Omental fat pad (tissue), 4 donors: Measurements from ENCODE around the gene FGF18. TPM values are rescaled to one million over a fixed set of nuclear protein-coding genes. Genes with fewer than 3 reads are reported as not detected.

Source experiments
- ATAC-seq: fragments of 150-250 bp; one replicate; pipeline ENCODE4 v1.9.1; 2016; ENCODE audit warnings: mild to moderate bottlenecking, moderate library complexity; ENCODE audit not compliant: low FRiP score
- DNase-seq: peaks from one replicate; pipeline ENCODE4 v3.0.0-alpha.2; 2019; ENCODE audit warnings: low spot score
- total RNA-seq, 4 donors: library from RNA; depleted of rRNA; stranded (reverse); fragments of >200 nt; gene quantifications; one replicate each; pipeline ENCODE4 v1.1.0, GENCODE V29; 2016
- TF ChIP-seq, protein P1 (sequence below), 3 donors: fragments of 450-650 bp; IDR thresholded peaks; one replicate each; pipeline ENCODE4 v1.5.1; 2016 to 2017; ENCODE audit warnings: antibody characterized with exemption in 3 of 3, mild to moderate bottlenecking in 3 of 3, moderate library complexity in 2 of 3

The FGF18 gene
- total RNA-seq, 4 donors from 2014 or later: 0.79 to 7.5 (median 2.1) TPM

DNA sequence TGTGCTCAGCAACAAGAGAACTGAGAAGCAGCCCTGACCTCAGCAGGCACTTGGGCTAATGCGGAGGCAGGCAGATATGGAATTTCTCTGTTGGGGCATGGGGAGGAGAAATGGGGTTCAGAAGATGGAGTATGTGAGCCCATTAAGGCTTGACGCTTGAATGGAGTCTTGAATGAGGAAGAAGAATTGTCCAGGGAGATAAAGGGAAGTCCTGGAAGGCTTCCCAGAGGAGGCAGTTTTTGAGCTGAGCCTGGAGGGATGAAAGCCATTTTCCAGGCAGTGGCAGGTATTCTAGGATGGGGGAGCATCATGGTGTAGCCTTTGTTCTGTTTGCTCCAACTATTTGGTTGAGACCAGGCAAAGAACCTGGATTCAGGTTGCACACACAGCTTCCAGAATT is 34.5 kb downstream of the FGF18 start:
- DNase-seq: no peak
- no peak for ATAC-seq
- TF ChIP-seq, protein P1, sequence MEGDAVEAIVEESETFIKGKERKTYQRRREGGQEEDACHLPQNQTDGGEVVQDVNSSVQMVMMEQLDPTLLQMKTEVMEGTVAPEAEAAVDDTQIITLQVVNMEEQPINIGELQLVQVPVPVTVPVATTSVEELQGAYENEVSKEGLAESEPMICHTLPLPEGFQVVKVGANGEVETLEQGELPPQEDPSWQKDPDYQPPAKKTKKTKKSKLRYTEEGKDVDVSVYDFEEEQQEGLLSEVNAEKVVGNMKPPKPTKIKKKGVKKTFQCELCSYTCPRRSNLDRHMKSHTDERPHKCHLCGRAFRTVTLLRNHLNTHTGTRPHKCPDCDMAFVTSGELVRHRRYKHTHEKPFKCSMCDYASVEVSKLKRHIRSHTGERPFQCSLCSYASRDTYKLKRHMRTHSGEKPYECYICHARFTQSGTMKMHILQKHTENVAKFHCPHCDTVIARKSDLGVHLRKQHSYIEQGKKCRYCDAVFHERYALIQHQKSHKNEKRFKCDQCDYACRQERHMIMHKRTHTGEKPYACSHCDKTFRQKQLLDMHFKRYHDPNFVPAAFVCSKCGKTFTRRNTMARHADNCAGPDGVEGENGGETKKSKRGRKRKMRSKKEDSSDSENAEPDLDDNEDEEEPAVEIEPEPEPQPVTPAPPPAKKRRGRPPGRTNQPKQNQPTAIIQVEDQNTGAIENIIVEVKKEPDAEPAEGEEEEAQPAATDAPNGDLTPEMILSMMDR (IDR thresholded peaks at IDR 0.05): no peak

DNA sequence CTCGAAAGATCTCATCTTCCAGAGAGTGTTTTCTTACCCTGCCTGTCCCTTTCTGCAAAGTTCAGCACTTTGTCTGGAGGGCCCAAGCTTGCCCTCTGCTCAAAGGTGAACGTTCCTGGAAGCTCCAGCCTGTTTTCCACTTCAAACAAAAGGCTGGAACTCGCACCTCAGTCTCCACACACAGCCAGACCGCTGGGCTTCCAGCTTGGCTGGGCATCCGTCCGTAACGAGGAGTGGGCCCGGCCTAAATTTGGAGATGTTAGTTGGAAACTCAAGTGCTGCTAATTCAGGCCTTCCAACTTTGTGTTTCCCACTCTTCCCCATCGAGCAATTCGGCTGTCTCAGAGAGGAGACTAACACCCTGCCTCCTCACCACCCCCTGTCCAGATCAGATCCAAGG is 35.1 kb downstream of the FGF18 start:
- TF ChIP-seq, protein P1 (IDR thresholded peaks at IDR 0.05): no peak
- no peak for ATAC-seq
- no peak for DNase-seq

DNA sequence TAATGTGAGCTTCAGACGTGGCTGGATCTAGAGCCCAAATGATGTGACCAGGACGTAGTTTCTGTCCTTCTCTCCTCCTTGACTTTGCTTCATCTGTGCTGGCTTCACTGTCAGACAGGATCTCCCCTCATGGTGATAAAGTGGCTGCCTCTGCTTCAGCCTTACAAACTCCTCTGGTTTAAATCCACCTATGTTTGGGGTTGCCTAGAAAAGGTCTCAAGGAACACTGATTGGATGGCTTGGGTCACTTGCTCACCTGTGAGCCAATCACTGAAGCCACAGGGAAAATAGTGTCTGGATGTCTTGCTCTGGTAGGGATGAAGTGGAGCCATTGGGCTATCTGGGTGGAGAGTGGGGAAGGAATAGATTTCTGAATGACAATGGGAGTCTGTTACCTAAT is 36.1 kb downstream of the FGF18 start:
- TF ChIP-seq, protein P1 (IDR thresholded peaks at IDR 0.05): no peak
- DNase-seq: no peak
- no peak for ATAC-seq

DNA sequence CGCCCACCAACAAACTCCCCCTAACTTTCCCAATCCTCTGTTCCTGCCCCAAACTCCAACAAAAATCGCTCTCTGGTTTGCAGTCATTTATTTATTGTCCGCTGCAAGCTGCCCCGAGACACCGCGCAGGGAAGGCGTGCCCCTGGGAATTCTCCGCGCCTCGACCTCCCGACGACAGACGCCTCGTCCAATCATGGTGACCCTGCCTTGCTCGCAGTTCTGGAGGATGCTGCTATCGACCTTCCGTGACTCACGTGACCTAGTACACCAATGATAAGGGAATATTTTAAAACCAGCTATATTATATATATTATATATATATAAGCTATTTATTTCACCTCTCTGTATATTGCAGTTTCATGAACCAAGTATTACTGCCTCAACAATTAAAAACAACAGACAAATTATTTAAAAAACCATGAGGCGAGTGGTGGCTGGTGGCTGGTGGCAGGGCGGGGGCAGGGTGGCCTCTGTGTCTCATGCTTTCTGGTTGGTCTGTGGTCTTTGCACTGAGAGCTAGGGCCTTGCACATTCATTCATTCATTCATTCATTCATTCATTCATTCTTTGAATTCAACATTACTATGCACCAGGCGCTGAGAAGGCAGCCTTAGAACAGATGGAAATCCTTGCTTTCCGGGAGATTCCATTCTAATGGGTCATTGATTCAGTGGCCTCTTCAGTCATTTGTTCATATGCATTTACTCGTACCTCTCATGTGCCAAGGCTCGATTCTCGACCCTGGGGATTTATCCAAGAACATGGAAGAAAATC is 37.9 kb downstream of the FGF18 start:
- no peak for DNase-seq
- ATAC-seq: no peak
- TF ChIP-seq, protein P1 (IDR thresholded peaks at IDR 0.05): no peak

DNA sequence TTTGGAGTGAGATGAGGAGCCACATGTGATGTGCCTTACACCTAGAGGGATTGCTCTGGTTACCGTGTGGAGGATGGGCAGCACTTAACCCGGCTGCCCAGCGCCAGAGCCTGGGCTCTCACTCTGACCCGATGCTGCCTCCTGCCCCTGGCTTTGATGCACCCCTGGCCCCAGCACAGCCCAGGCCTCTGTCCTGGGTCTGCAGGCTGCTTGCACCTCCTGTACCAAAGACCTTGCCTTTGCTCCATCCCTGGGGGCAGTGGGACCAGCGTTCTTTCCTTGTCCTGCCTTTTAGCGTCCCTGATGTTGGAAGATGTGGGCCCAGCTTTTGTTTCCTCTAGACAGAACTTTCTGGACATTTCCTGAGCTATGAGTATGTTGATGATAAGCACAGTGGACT is 40.4 kb downstream of the FGF18 start:
- DNase-seq: no peak
- TF ChIP-seq, protein P1 (IDR thresholded peaks at IDR 0.05): no peak
- ATAC-seq: no peak

DNA sequence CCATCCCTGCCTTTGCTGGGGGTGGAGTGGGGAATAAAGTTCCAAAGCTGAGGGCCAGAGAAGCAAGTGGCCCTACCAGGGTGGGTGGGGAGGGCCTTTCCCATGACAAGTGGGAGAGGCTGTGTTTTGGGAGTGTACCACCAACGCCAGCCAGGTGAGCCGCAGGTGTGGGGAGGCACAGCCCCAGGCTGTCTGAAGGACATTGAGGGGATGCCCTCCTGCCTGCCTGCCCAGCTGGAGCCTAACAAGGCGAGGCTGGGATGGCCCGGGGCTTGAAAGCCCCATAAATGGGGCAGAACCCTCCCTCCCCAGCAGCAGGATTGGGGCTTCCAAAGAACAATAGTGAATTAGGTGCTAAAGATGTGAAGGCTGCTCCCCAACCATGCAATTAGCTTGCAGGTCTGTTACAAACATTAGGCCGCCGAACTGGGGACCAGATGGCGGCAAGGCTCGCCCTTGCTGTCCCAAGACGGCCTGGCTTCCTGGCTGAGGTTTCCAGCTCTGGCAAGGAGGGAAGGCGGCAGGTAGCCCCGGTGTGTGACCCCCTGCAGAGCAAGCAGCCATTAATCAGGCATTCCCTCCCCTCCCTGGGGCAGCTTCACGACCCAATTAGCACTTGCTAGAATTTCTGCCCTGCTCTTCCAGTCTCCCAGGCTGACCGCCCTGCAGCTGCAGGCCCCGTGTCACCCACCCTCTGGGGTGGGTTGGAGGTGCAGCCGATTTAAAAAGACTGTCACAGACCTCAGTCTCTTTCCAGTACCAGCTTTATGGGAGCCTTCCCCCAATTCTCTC is 42.9 kb downstream of the FGF18 start:
- TF ChIP-seq, protein P1 (IDR thresholded peaks at IDR 0.05): no peak
- DNase-seq (no peak), ATAC-seq (no peak)
